HUES6 (cell line): Measurements from ENCODE around the gene ATF6B.

Experiments
- H3K27ac ChIP-seq: 2 replicates; pipeline ENCODE4 v1.7.0; 2013; ENCODE audit warnings: low read depth, mild to moderate bottlenecking, low read length, inconsistent platforms
- H3K27me3 ChIP-seq: 2 replicates; pipeline ENCODE4 v1.6.1; 2013; ENCODE audit warnings: low read length; ENCODE audit not compliant: control insufficient read depth, insufficient read depth
- H3K36me3 ChIP-seq: 2 replicates; pipeline ENCODE4 v1.6.1; 2013; ENCODE audit warnings: low read length; ENCODE audit not compliant: control insufficient read depth, insufficient read depth
- H3K4me1 ChIP-seq: 2 replicates; pipeline ENCODE4 v1.6.1; 2013; ENCODE audit warnings: low read length; ENCODE audit not compliant: control insufficient read depth, insufficient read depth
- H3K4me3 ChIP-seq: 2 replicates; pipeline ENCODE4 v1.5.1; 2013; ENCODE audit warnings: low read depth, low read length
- H3K9ac ChIP-seq: one replicate; pipeline ENCODE4 v1.6.1; 2013; ENCODE audit warnings: mild to moderate bottlenecking, low read length
- H3K9me3 ChIP-seq: 2 replicates; pipeline ENCODE4 v1.6.1; 2013; ENCODE audit warnings: low read depth, low read length; ENCODE audit not compliant: control insufficient read depth, insufficient read depth

Gene ATF6B

DNA sequence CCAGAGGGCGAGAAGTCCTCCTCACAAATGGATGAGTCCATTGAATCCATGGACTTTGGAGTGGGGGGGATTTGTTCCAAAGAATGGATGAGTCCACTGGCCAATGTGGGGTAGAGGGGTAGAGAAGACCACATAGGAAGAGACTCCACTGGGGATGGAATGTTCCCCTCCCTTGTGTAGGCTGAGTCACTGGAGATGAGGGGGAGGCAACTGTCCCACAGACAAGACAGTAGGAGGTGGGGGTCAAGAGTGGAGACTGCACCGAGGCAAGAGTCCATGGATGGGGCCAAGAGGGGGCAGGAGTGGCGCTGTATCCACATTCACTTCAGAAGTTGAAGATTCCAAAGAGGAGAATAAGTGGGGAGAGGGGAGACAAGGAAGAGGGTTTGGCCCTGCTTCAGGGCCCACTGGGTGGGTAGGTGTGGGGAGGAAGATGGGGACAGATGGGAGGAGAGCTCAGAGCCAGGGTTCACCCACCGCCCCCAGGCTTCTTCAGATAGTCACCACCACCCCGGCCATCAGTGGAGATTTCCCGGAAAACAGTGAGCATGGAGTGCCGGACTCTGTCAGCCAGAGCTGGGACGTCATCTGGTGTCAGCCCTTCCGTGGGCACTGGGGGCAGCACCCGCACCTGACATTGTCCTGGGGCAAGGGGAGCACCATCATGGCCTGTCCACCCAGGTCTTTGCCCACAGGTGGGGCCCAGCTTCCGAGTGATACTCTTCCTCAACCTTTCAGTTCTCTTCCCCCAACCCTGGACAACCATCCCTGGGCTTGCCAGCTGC lies 41.0 kb upstream of the ATF6B start:
- no peaks in the 10 kb centered on the region for H3K27me3 ChIP-seq
- H3K9me3 ChIP-seq, result no peaks in the 10 kb centered on the region
- H3K27ac ChIP-seq, result no peak overlapping the region
- H3K4me3 ChIP-seq, result no peak overlapping the region
- H3K9ac ChIP-seq, result no peak overlapping the region
- H3K36me3 ChIP-seq, result peaks cover 53% of the 10 kb centered on the region
- peaks cover 20% of the 10 kb centered on the region; the same call in 1 of the 2 replicates for H3K4me1 ChIP-seq

DNA sequence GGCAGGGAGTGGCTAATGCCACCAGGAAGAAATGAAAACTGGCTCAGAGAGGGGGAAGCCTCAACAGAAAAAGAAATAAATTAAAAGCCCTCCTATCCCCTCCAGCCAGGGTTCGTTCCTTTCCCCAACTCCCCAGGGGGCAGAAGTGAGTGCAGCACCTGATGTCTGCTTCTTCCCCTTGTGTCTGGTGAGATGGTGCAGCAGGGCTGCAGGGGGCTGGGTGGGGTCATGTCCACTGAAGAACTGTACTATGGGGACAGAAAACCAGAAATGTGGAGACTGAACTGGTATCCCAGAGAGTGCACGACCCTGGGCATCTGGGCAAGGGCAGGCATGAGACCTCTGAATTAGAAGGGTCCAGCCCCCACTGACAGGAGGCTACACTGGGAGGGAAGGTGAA lies 40.3 kb upstream of the ATF6B start:
- no peak overlapping the region for H3K27ac ChIP-seq
- H3K27me3 ChIP-seq, result no peaks in the 10 kb centered on the region
- no peak overlapping the region for H3K4me3 ChIP-seq
- no peaks in the 10 kb centered on the region for H3K9me3 ChIP-seq
- no peak overlapping the region for H3K9ac ChIP-seq
- H3K4me1 ChIP-seq, result peaks cover 15% of the 10 kb centered on the region; the same call in 1 of the 2 replicates
- peaks cover 51% of the 10 kb centered on the region for H3K36me3 ChIP-seq

DNA sequence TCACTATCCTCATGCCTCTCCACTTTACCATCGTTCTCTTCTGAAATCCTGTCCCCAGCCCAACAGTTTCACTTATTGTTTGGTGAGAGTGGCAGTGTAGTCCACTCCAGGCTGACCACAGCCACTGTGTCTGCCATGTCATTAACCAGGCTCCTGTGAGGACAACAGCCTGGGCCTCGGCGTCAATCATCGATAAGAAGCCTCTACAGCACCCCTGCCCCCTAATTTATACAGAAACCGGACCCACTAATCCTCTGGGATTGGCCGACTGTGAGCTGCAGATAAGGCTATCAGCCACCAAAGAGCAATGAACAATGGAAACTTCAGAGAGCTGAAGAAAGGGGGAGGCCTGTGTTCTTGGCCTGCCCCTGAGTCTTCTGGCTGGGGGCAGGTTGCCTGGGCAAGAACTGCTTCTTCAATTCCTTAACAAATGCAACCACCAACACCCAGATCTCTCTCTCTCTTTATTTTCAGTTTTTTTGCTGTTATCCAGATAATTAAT lies 39.8 kb upstream of the ATF6B start:
- H3K9ac ChIP-seq, result no peak overlapping the region
- H3K27me3 ChIP-seq, result no peaks in the 10 kb centered on the region
- peaks cover 9% of the 10 kb centered on the region; the same call in 1 of the 2 replicates for H3K4me1 ChIP-seq
- H3K9me3 ChIP-seq, result no peaks in the 10 kb centered on the region
- peaks cover 56% of the 10 kb centered on the region for H3K36me3 ChIP-seq
- H3K27ac ChIP-seq, result no peak overlapping the region
- H3K4me3 ChIP-seq, result no peak overlapping the region

DNA sequence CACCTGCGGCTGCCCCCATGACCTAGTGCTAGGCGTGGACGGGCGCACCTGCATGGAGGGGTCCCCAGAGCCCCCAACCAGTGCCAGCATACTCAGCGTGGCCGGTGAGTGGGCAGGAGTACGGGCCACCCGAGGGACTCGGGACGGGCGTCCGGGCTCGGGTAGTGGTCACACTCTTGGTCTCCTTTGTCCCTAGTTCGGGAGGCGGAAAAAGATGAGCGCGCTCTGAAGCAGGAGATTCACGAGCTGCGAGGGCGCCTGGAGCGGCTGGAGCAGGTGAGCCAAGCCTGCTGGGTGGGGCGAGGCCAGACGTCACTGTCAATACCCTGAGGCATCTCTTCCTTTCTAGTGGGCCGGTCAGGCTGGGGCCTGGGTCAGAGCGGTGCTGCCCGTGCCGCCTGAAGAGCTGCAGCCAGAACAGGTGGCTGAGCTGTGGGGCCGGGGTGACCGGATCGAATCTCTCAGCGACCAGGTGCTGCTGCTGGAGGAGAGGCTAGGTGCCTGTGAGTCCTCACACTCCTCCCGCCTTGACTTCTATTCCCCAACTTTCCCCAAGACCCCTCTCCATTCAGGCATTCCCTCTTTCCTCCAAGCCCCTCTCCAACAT lies 39.2 kb upstream of the ATF6B start:
- no peak overlapping the region for H3K27ac ChIP-seq
- H3K4me1 ChIP-seq, result peaks cover 9% of the 10 kb centered on the region; the same call in 1 of the 2 replicates

DNA sequence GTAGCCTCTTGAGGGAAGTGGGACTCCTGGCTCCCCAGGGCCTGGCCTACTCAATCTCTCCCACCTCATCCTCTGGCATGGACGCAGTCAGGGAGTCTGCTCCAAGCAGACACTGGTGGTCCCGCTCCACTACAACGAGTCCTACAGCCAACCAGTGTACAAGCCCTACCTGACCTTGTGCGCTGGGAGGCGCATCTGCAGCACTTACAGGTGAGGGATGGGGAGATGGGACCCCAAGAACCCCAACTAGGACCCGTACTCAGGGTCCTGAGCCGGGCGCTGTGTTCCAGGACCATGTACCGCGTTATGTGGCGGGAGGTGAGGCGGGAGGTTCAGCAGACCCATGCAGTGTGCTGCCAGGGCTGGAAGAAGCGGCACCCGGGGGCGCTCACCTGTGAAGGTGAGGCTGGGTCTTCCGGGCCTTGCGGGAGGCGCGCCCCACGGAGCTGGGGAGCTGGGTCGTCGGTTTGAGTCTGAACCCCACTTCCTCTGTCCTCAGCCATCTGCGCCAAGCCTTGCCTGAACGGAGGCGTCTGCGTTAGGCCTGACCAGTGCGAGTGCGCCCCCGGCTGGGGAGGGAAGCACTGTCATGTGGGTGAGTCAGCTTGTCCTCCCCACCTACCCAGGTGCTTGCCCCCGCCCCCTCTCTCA lies 38.5 kb upstream of the ATF6B start:
- Histone ChIP-seq H3K27me3 (no peaks in the 10 kb centered on the region), H3K4me3 (no peak overlapping the region; the same call in 1 of the 2 replicates), H3K9ac (peak overlapping the region; percentile 41), H3K9me3 (no peaks in the 10 kb centered on the region), H3K27ac (no peak overlapping the region), H3K4me1 (peaks cover 9% of the 10 kb centered on the region; the same call in 1 of the 2 replicates), H3K36me3 (peaks cover 64% of the 10 kb centered on the region)

More for the DNA sequence above, 39.2 kb upstream of the ATF6B start:
- no peaks in the 10 kb centered on the region for H3K9me3 ChIP-seq
- peaks cover 61% of the 10 kb centered on the region for H3K36me3 ChIP-seq
- H3K4me3 ChIP-seq, result no peak overlapping the region; the same call in 1 of the 2 replicates
- H3K27me3 ChIP-seq, result no peaks in the 10 kb centered on the region
- H3K9ac ChIP-seq, result peak overlapping the region; percentile 41

DNA sequence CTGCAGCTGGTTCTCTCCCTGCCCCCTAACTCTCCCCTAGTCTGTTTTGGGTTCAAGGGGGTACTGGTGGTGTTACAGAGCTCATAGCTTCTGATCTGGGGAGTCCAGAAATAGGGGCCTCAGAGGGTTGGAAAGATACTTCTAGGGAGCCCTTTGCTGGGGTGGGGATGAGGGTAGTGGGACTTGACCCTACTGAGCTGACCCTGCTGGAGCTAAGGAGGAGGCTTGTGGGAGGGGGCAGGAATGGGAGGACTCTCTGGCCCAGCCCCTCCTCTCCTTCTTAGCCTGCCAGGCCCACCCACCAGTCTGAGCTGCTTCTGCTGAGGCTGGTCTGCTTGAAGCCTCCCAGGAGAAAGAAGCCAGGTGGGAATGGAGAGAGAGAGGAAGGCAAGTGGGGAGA lies 36.2 kb upstream of the ATF6B start, which contains the start of gene EGFL8:
EGFL8 (plus strand) TSS at position 301 of the 400 bp plus-strand sequence. CDS start 1,571 bp downstream, outside the sequence.
- no peak within 1 kb of the TSS for H3K27ac ChIP-seq

DNA sequence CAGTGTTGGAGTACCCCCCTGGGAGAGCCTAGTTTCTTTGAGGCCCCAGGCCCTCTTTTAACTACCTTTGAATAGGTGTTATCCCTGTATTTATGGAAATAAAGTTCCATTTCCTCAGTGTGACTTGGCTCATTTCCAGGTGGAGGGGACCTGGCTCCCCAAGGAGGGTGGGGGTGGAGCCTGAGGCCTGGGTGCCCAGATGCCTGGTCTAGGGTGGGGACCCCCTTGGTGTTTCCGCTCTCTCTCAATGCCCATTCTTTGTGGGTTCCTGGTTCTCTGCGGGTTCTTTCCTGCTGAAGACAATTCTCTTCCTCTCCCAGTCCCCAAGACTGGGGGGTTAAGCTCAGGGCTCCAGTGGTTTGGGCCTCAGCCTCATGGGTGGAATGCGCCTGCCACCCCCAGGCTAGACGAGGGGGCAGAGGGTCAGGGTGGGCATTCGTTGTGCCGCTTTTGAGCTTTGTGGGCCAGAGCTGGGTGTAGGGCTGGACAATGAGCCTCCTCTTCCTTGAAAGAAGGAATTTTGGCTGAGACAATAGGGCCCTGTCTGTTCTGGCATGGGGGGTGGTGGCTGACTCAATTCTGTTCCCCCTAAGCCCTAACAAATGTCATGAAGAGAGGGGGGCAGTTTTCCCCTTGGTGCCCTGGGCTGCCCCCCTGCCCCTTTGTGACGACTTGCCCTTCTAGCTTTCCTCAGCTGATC lies 35.7 kb upstream of the ATF6B start:
- Histone ChIP-seq H3K4me3 (no peak overlapping the region), H3K27ac (no peak overlapping the region), H3K4me1 (peaks cover 9% of the 10 kb centered on the region; the same call in 1 of the 2 replicates), H3K9me3 (no peaks in the 10 kb centered on the region), H3K27me3 (no peaks in the 10 kb centered on the region), H3K9ac (no peak overlapping the region), H3K36me3 (peaks cover 37% of the 10 kb centered on the region)

More for the DNA sequence above, 36.2 kb upstream of the ATF6B start, which contains the start of gene EGFL8:
- H3K9ac ChIP-seq, result no peak within 1 kb of the TSS
- H3K4me1 ChIP-seq, result peaks cover 9% of the 10 kb centered on the region; the same call in 1 of the 2 replicates
- H3K36me3 ChIP-seq, result peaks cover 42% of the 10 kb centered on the region
- H3K27me3 ChIP-seq, result no peaks in the 10 kb centered on the region
- H3K4me3 ChIP-seq, result no peak within 1 kb of the TSS
- no peaks in the 10 kb centered on the region for H3K9me3 ChIP-seq

DNA sequence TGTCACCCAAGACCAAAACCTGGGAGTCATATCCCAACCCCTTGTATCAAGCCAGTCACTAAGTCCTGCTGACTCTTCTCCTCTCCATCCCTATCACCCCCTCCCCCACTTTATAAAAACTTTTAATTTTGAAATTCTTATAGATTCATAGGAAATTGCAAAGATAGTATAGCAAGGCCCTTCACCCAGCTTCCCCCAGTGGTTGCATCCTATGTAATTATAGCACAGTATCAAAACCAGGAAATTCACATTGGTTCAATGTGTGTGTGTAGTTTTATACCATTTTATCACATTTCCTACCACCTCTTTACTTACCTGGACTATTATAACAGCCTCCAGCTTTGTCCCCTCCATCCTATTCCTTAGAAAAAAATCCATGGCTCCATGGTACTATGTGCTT lies 30.0 kb upstream of the ATF6B start:
- H3K4me1 ChIP-seq, result peaks cover 6% of the 10 kb centered on the region; the same call in 1 of the 2 replicates
- H3K27me3 ChIP-seq, result no peaks in the 10 kb centered on the region; the same call in 1 of the 2 replicates
- H3K9me3 ChIP-seq, result no peaks in the 10 kb centered on the region
- H3K4me3 ChIP-seq, result no peak overlapping the region
- peaks cover 35% of the 10 kb centered on the region for H3K36me3 ChIP-seq
- no peak overlapping the region for H3K27ac ChIP-seq
- H3K9ac ChIP-seq, result no peak overlapping the region

DNA sequence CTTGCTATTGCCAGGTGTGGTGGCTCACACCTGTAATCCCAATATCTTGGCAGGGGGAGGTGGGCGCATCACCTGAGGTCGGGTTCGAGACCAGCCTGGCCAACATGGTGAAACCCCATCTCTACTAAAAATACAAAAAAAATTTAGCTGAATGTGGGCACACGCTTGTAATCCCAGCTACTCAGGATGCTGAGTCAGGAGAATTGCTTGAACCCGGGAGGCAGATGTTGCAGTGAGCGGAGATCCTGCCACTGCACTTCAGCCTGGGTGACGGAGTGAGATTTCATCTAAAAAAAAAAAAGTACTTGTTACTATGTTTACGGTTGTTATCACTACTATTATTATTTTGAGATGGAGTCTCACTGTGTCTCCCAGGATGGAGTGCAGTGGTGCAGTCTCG lies 28.8 kb upstream of the ATF6B start:
- H3K9me3 ChIP-seq, result no peaks in the 10 kb centered on the region
- peaks cover 26% of the 10 kb centered on the region for H3K36me3 ChIP-seq
- no peak overlapping the region for H3K27ac ChIP-seq
- no peak overlapping the region for H3K4me3 ChIP-seq
- H3K4me1 ChIP-seq, result peaks cover 14% of the 10 kb centered on the region
- peaks cover 9% of the 10 kb centered on the region for H3K27me3 ChIP-seq
- H3K9ac ChIP-seq, result no peak overlapping the region

DNA sequence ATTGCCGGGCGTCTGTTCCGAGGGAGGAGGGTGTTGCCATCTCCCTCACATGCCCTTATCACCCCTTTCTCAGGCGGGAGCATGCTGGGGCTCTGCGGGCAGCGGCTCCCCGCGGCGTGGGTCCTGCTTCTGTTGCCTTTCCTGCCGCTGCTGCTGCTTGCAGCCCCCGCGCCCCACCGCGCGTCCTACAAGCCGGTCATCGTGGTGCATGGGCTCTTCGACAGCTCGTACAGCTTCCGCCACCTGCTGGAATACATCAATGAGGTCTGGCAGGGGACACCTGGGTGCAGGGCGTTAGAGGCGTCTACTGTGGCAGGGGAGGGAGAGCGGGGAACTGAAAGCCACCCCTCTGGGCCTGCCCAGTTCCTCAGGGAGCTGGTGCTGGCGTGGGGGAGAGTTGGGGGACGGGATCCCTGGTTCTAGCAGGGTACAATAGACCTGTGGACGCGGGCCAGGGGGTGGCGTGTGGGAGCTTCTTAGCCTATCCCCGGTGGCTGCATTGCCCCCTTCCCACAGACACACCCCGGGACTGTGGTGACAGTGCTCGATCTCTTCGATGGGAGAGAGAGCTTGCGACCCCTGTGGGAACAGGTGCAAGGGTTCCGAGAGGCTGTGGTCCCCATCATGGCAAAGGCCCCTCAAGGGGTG lies 26.6 kb upstream of the ATF6B start:
- peaks cover 28% of the 10 kb centered on the region for H3K27me3 ChIP-seq
- H3K9ac ChIP-seq, result peak overlapping the region; percentile 91
- H3K27ac ChIP-seq, result peak overlapping the region; percentile 26; the same call in 1 of the 2 replicates
- H3K36me3 ChIP-seq, result peaks cover 25% of the 10 kb centered on the region
- no peaks in the 10 kb centered on the region for H3K9me3 ChIP-seq
- peaks cover 28% of the 10 kb centered on the region for H3K4me1 ChIP-seq
- H3K4me3 ChIP-seq, result peak overlapping the region; percentile 86
